Astrocyte of the hippocampus (primary cell): ENCODE data around the gene DISC1.
"Not testable (repeated sequence)": the region's sequence is repeated elsewhere in the genome, so short reads cannot be mapped to it uniquely, and the experiment has no call there.

ENCODE experiments used
- DNase-seq: peaks from one replicate; pipeline ENCODE4 v3.0.0; 2011; ENCODE audit warnings: low read depth, low spot score

DISC1 gene

GRCh38 chr1:231636157-231636556, 9.6 kb downstream of the DISC1 start:
- DNase-seq, result peak; percentile 56

GRCh38 chr1:231636922-231637321, 10.3 kb downstream of the DISC1 start:
- not testable (repeated sequence) for DNase-seq

- peak; percentile 11 for DNase-seq
These were observed 12.1 kb downstream of the DISC1 start for GRCh38 chr1:231638647-231639046.

GRCh38 chr1:231639819-231640218, 13.2 kb downstream of the DISC1 start:
- no peak for DNase-seq

GRCh38 chr1:231641444-231641843, 14.9 kb downstream of the DISC1 start:
- not testable (repeated sequence) for DNase-seq

GRCh38 chr1:231642061-231642460, 15.5 kb downstream of the DISC1 start:
- not testable (repeated sequence) for DNase-seq

GRCh38 chr1:231642618-231643017, 16.0 kb downstream of the DISC1 start:
- no peak for DNase-seq

- DNase-seq, result no peak
These were observed 16.7 kb downstream of the DISC1 start for GRCh38 chr1:231643071-231643934.

GRCh38 chr1:231643935-231644237, 17.3 kb downstream of the DISC1 start:
- DNase-seq, result no peak

- DNase-seq, result not testable (repeated sequence)
These were observed 19.0 kb downstream of the DISC1 start for GRCh38 chr1:231645634-231646033.

- not testable (repeated sequence) for DNase-seq
These were observed 19.6 kb downstream of the DISC1 start for GRCh38 chr1:231646165-231646564.

GRCh38 chr1:231651621-231652260, 25.2 kb downstream of the DISC1 start:
- not testable (repeated sequence) for DNase-seq

GRCh38 chr1:231653632-231654031, 27.0 kb downstream of the DISC1 start:
- DNase-seq, result no peak

GRCh38 chr1:231656741-231657140, 30.2 kb downstream of the DISC1 start:
- DNase-seq, result no peak

GRCh38 chr1:231658223-231658622, 31.6 kb downstream of the DISC1 start:
- DNase-seq, result not testable (repeated sequence)

GRCh38 chr1:231660198-231660597, 33.6 kb downstream of the DISC1 start:
- DNase-seq, result no peak

- no peak for DNase-seq
These were observed 36.7 kb downstream of the DISC1 start for GRCh38 chr1:231663211-231663792.

- no peak for DNase-seq
These were observed 38.5 kb downstream of the DISC1 start for GRCh38 chr1:231665101-231665500.

- no peak for DNase-seq
These were observed 39.1 kb downstream of the DISC1 start for GRCh38 chr1:231665726-231666125.

GRCh38 chr1:231666220-231666936, 39.8 kb downstream of the DISC1 start:
- no peak for DNase-seq

- no peak for DNase-seq
These were observed 40.5 kb downstream of the DISC1 start for GRCh38 chr1:231666937-231667608.
